Measurements from ENCODE around the gene NOL6. TPM values are rescaled to one million over a fixed set of nuclear protein-coding genes. Genes with fewer than 3 reads are reported as not detected.

Gene NOL6
- total and polyA plus RNA-seq, 2 experiments from 2014 or later = 25.0 to 58.4 TPM

GRCh38 chr9:33475357-33475756 lies 1.6 kb upstream of the NOL6 start:
- no peak for TF ChIP-seq ETS1 (IDR thresholded peaks at IDR 0.05)
- no peak for TF ChIP-seq NANOG (IDR thresholded peaks at IDR 0.05; ENCODE audit: borderline replicate concordance)
- TF ChIP-seq REST (IDR thresholded peaks at IDR 0.05; ENCODE audit: unreplicated experiment) = no peak
- no peak for TF ChIP-seq STAT1 (IDR thresholded peaks at IDR 0.05; ENCODE audit: unreplicated experiment)
- no peak for TF ChIP-seq ZNF114 (CRISPR knock-in tag; IDR thresholded peaks at IDR 0.05)
- no peak for TF ChIP-seq ZNF462 (CRISPR knock-in tag; IDR thresholded peaks at IDR 0.05)
- no peak for TF ChIP-seq EZH2 (IDR thresholded peaks at IDR 0.05; ENCODE audit: low read depth, unreplicated experiment)
- TF ChIP-seq JUNB (IDR thresholded peaks at IDR 0.05; ENCODE audit: unreplicated experiment) = no peak
- TF ChIP-seq CREB1 (CRISPR knock-in tag; IDR thresholded peaks at IDR 0.05; ENCODE audit: low read depth) = no peak
- no peak for TF ChIP-seq CTCF (conservative IDR thresholded peaks at IDR 0.05; ENCODE audit: low read depth in 2 of 2)
- no peak for TF ChIP-seq ZNF331 (CRISPR knock-in tag; IDR thresholded peaks at IDR 0.05; ENCODE audit: low read depth)
- TF ChIP-seq EZH2phosphoT487 (IDR thresholded peaks at IDR 0.05; ENCODE audit: unreplicated experiment) = no peak
- no peak for TF ChIP-seq POLR2AphosphoS5 (IDR thresholded peaks at IDR 0.05; ENCODE audit: low read depth)
- H3K27me3 Mint-ChIP-seq (ENCODE audit: insufficient read depth, low read depth, poor library complexity) = peaks cover 7% of the 10 kb centered on the region
- no peak for DNase-seq (ENCODE audit: low spot score)
- no peak overlapping the region for H3K27ac Mint-ChIP-seq
- H3K4me2 ChIP-seq = no peak overlapping the region
- peaks cover 4% of the 10 kb centered on the region; the same call in 1 of the 2 replicates for H3K4me1 ChIP-seq (ENCODE audit: insufficient read depth)
- no peaks in the 10 kb centered on the region for H3K27me3 ChIP-seq (ENCODE audit: insufficient read depth)
- H3K9me3 Mint-ChIP-seq = no peaks in the 10 kb centered on the region
- H2AFZ ChIP-seq = no peak overlapping the region
- H3K27ac ChIP-seq (ENCODE audit: low read depth) = no peak overlapping the region
- peaks cover 24% of the 10 kb centered on the region for H3K36me3 Mint-ChIP-seq (ENCODE audit: low read depth)
- peaks cover 24% of the 10 kb centered on the region for H3K79me2 ChIP-seq (replicated peaks; ENCODE audit: insufficient read depth)
- ATAC-seq = no peak
- no peaks in the 10 kb centered on the region for H3K9me2 ChIP-seq (ENCODE audit: insufficient read depth)
- H3K36me3 ChIP-seq (ENCODE audit: insufficient read depth) = peaks cover 9% of the 10 kb centered on the region; the same call in 1 of the 2 replicates
- H3K4me3 ChIP-seq = no peak overlapping the region
- H4K20me1 ChIP-seq (replicated peaks; ENCODE audit: insufficient read depth) = no peaks in the 10 kb centered on the region
- H3F3A ChIP-seq (replicated peaks; ENCODE audit: low read depth) = 0 out of 2 replicates have a peak, but pooled peaks cover 3% of the 10 kb centered on the region
- H3K4me3 Mint-ChIP-seq = peak overlapping the region; percentile 20; the same call in 1 of the 3 replicates
- H3K4me1 Mint-ChIP-seq = peaks cover 4% of the 10 kb centered on the region; the same call in 1 of the 3 replicates

Data from GM23338 (cell line).